Putamen (tissue), 1 donor: ENCODE results near the gene ALG9.
A peak's percentile ranks its signal among the peaks of the same experiment; 100 is the strongest.
"Not testable (repeated sequence)": the region's sequence is repeated elsewhere in the genome, so short reads cannot be mapped to it uniquely, and the experiment has no call there.

ENCODE experiments used
- DNase-seq: peaks from one replicate; pipeline ENCODE4 v3.0.0-alpha.2; 2016; ENCODE audit warnings: low spot score

ALG9 gene

DNA sequence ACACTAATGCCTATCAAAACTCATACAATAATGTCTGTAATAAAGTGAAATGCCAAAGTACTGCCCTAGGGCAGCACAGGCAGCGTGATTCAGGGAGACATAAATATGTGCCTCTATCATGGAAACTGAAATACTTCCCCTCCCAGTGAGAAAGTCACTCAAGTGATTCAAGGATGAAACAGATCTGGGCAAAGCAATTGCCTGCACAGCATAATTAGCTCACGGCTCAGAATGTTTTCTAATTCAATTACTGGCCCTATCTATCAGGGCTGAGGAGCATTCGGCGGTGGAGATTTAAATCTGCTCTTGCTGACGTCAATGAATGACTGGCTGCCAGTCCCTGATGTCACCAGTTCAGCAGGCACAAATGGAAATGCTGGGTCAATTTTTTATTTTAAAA, 77.5 kb downstream of the ALG9 start:
- DNase-seq, result no peak

GRCh38 chr11:111792955-111793500, 78.4 kb downstream of the ALG9 start:
- no peak for DNase-seq

DNA sequence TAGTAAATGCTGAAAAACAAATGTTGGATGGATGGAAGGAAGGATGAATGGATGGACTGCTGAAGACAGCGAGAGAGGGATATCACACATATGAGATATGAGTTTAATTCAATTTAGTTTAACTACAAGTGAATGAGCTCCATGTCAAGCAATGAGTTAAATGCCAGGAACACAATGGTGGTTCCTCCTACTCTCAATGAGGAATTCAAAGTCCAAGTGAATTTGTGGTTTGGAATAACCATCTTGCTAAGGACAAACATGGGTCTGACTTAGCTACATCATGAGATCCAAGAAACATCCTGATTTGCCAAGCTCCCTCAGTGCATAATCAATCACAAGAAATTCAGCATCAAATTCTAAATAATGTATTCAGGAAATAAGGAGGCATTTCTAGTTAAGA, 79.1 kb downstream of the ALG9 start:
- DNase-seq, result no peak

- no peak for DNase-seq
Observed at GRCh38 chr11:111788464-111788863, 82.9 kb downstream of the ALG9 start.

GRCh38 chr11:111788051-111788450, 83.3 kb downstream of the ALG9 start:
- no peak for DNase-seq

GRCh38 chr11:111785886-111786412, 85.4 kb downstream of the ALG9 start:
- DNase-seq, result no peak

DNA sequence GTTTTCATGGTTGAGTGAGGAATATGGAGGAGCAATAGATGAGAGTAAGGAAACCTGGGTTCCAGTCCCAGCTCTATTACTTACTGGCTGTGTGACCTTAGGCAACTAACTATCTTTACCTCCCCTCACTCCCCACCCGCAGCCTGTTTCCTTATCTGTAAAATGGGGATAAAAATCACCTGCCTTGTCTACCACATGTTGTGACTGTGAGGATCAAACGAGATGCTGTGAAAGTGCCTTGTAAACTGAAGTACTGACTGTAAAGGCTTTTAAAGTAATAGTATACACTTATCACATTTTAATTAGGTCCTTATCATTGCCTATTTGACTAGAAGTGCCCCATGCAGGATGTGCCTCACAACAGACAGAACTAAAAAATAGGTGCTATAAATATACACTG, 86.3 kb downstream of the ALG9 start:
- no peak for DNase-seq

GRCh38 chr11:111784311-111784710, 87.1 kb downstream of the ALG9 start:
- DNase-seq, result not testable (repeated sequence)

- DNase-seq, result no peak
Observed at GRCh38 chr11:111782109-111782741, 89.2 kb downstream of the ALG9 start.

DNA sequence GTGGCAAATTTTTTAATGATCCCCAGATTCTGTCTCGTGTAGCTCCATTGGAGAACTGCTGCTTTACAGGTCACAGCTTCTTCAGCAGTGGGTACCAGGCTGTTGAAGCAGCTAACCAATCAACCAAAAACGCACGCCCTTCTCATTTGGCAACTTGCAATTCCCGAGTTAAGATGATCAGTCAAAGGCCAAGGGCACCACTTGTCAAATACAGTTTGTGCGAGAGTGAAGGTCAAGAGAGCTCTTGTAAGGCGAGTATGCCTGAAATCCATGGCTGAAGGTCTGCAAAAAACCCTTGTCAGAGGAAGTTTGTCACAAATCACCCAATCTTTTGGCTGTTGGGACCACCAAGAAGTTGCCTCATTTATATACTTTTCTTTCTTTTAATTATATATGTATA, 92.3 kb downstream of the ALG9 start:
- no peak for DNase-seq

GRCh38 chr11:111778047-111778558, 93.3 kb downstream of the ALG9 start:
- DNase-seq, result no peak

DNA sequence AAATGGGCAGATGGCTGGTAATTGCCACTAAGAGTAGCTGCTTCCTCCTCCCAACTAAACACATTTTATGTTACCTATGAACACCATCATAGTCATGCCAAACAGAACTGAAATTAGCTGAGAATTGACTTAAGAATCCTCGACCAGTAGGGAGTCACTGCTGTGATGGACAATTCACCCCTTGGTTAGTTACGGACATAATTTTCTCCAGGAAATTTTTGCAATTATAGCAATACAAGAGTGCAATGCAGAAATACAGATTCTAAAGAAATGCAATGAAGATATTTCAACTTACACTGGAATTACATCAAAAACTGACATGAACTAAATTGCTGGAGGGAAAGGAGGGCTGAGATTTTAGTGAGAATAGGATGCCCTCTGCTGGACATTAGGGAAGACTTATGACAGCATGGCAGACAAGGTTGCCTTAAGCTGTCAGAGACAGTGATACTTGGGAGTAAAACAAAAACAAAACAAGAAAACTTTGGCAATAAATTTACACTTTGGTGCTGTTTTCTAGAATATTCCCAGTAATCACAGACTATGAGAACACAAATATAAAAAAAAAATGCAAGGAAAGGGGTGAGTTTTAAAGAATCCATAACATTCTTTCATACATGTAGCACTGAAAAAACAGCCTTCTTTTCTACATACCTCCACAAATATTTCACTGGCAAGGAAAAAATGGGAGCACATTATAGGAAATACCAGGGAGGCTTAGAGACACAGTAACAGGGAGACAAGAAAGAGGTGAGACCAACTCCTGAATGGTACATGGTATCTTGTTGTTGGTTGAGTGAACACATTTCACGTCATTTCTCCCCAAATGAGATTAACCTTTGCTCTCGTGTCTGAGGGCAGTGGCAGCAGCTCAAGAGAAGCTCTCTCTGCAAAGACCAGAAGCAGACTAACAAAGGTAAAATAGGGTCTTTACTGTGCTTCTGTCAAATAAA, 94.0 kb downstream of the ALG9 start:
- DNase-seq, result peak; percentile 86

- no peak for DNase-seq
Observed at GRCh38 chr11:111776398-111777093, 94.8 kb downstream of the ALG9 start.

- no peak for DNase-seq
Observed at GRCh38 chr11:111774955-111775710, 96.2 kb downstream of the ALG9 start.

GRCh38 chr11:111772535-111772934, 98.8 kb downstream of the ALG9 start:
- no peak for DNase-seq

- DNase-seq, result not testable (repeated sequence)
Observed at GRCh38 chr11:111771205-111771604, 100.2 kb downstream of the ALG9 start.

GRCh38 chr11:111770581-111771134, 100.7 kb downstream of the ALG9 start:
- DNase-seq, result peak; percentile 58

GRCh38 chr11:111766834-111767142, 104.6 kb downstream of the ALG9 start:
- DNase-seq, result no peak

DNA sequence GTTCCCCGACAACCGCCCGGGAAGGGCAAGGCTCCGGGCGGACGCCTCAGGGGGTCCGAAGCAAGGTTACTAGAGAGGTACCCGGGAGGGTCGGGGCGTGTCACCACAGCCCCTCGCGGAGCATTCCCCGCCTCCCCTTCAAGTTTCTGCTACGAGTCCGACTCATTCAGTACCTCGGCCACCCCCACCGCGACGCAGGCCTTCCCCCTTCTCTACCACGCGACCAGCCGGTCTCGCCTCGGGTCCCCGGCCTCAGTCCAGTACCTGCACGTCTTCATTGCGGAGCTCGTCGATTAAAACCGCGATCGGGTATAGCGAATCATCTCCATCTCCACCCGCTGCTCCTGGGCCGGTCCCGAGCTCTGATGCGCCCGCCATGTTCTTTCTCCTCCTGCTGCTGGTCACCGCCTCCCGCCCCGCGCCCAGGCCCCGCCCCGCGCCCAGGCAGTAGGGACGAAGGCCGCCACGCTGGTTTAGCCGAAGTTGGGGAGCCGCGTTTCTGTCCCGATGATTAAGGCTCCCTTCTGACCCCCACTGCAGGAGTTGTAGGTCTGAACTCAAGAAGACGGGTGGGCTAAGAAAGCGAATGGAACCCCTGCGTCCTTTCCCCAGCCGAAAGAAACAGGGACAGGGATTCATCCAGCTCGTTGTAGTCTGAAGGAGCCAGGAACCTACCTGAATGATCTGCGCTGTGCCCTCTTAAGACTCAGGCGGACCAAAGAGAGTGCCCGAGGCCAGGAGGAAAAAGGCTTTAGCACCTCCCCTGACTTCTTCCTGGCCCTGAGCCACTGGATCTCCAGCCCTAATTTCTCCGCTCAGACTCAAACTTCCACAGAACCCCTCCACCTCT, 105.2 kb downstream of the ALG9 start, which contains the start of gene PPP2R1B:
Gene PPP2R1B, minus strand, starts transcription at position 406 of the 850 bp plus-strand sequence. Its CDS starts 28 bp downstream, at position 378.
- DNase-seq, result peak; percentile 86
